GM19193 (cell line): ENCODE results near the gene ARNT2.

Experiments
- POLR2A ChIP-seq: IDR thresholded peaks from 4 replicates; pipeline ENCODE4 v1.6.1; 2011; ENCODE audit not compliant: insufficient read depth, insufficient read length; ENCODE audit errors: extremely low read depth

The ARNT2 gene

DNA sequence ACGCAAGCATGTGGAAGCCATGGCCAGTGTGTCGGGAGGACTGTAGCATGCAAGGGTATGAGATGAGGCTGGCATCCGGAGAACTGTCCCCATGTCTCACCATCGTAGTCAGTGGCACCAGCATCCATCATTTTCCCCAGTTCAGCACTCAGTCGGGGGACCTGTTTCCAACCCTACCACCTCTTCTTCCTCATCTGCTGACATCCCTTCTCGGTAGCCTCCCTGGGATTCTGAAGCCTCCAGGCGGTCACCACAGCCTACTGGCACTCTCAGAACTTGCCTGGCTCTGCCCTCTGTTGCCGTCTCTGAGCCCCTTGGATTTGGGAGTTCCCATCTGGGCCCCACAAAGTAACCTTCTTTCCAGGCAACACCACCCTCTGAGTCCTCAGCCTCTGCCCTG is 159.9 kb downstream of the ARNT2 start:
- no peak for TF ChIP-seq POLR2A

DNA sequence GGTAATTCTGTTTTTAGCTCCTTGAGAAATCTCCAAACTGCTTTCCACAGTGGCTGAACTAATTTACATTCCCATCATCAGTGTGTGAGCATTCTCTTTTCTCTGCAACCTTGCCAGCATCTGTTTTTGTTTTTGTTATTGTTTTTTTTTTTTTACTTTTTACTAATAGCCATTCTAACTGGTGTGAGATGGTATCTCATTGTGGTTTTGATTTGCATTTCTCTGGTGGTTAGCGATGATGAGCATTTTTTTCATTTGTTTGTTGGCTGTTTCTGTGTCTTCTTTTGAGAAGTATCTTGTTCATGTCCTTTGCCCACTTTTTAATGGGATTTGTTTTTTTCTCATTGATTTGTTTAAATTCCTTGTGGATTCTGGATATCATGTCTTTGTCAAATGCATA is 161.2 kb downstream of the ARNT2 start:
- no peak for TF ChIP-seq POLR2A

DNA sequence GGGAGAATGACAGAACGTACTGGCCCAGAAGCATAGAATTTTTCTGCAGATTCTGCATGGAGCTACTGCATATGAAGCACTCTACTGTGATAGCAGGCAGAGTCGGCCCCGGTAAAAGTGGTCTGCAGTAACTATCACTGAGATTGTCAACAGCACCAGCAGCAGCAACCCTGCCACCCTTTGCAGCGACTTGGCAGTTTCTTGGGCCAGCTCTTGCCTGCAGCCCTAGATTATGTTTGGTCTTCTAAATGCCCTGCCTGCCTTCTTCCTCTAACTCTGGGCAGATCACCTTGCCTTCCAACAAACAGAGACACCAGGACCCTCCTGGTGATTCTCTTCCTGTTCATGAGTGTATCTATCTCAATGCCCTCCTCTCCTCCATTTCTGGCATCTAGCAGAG is 161.8 kb downstream of the ARNT2 start:
- no peak for TF ChIP-seq POLR2A

DNA sequence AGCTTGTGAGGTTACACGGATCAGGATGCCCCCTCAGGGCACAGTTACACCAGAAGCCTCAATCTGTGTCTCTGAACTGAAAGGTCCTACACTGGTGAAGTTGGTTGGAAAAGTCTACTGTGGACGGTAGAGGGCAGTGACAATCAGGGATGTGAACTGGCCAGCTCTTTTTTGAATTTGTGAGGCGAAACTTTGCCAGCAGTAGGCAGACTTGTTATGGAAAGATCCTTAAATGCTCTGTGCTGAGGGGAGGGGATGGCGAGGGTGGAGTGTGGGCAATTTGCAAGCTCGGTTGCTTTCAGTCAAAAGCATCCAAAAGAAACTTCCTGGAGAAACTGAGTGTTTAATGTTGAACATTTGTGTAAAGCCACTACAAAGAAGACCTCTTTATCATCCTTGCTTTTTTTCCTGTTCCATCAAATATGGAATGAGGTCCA is 163.6 kb downstream of the ARNT2 start:
- no peak for TF ChIP-seq POLR2A

DNA sequence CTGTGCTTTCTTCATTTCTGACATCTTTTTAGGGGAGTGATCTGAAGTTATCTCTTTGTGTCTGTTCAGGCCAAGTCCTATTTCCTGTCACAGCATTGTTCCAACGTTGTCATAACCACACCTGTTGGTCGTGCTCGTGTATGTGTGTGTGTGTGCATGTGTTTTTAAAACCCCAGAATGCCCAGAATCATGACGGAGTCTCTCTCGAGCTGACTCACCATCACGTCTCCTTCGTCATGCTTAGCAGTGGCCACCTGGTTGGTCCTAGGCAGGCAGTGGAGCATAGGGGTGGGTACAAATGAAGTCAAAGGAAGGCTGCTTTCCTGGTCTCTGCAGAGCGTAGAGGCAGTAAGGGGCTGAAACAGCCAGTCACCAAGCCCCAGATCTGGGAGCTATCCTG is 164.1 kb downstream of the ARNT2 start:
- TF ChIP-seq POLR2A, result no peak

DNA sequence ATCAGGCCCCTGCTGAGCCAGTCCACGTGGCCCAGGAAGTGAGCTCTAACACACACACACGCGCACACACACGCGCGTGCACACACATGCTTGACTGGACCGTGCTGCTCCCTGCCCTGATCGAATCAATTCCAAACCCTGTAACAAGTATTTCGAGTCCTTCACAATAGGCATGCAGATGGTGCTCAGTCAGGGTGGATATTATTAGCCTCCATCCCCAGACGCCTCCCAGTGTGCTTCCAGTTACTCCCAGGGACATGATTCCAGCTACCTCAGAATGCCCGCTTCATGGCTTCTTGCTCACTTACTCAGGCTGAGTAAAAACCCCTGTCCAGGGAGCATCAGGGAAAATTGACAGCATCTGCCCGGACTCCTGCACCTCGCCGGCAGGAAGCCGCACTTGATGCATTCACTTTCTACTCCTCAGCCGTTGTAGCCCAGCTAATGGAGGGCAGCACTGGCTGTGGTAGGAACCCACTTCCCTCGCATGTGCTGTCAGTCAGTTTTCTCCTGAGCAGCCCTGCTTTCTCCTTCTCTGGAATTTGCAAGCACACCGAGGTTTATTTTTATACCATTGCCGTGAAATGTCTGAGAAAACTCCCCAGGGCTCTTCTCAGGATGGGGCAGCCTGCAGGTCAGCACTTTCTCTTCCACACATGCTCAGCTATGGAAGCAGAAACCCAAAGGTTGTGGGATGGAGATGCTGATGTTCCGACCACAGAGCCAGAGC is 164.9 kb downstream of the ARNT2 start:
- TF ChIP-seq POLR2A, result no peak

DNA sequence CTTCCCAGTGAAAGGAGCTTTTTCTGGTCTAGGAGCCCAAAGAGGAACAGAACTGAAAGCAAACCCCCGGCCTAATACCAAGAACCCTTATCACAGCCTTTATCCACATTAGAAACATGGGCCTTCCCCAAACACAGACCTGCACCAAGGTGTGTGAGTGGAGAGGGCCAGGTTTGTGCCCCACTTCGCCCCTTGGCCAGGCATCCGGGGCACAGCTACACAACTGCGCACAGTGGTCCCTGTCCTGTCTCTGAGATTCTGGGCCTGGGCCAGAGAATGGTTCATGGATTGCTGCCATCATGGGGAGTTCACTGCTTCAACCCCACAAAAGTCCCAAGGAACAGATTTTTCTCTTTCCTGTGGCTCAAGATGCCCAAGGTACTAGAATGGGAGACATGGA is 165.5 kb downstream of the ARNT2 start:
- TF ChIP-seq POLR2A, result no peak

DNA sequence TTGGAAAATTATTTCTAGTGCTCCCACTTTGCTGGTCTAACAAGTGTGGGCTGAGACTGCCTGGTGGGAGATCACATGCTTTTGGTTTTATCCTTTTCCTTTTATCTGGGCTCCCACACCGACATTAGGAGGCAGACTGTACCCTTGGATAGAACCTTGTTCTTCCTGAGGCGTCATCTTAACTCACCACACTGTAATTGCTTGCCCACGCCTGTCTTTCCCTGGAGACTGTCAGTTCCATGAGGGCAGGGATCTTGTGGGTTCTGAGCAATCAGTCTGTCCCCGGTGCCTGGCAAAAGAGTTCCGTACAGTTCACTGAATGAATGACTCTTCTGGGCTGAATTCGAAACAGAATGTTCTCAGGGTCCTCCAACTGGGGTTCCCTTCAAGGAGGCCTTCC is 166.4 kb downstream of the ARNT2 start:
- TF ChIP-seq POLR2A, result no peak

DNA sequence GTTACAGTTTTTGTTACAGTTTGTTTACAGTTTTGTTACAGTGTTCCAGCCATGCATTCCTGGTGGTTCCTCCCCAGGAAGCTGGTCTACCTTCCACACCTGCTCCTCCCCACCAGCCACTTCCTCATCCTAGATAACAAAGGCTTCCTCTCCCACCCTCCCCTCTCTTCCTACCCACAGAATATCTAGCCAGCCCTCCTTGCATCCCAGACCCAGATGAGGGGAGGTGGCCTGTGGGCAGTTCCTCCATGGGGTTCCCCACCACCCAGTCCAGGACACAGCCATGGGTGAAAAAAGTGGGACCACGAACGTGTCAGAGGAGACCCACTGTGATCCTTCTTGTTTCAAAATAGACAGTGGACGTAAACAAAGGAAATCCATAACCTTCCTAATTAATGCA is 168.2 kb downstream of the ARNT2 start:
- TF ChIP-seq POLR2A, result no peak

DNA sequence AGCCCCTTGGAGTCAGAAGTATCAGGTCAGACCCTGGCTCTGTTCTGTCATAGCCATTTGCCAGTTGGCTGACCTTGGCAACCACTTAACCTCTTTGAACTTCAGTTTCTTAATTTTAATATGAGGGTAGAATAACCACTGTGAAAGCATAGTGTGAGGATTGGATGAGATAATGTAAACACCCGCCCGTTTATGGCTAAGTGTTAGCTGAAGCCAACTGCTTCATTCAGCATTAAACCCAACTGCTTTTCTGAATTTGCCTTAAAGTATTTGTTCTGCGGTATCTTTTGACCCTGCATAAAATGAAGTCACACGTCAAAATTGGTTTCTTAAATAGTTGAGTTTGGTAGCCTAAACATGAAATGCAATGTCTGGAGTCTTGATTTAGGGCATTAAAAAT is 169.4 kb downstream of the ARNT2 start:
- no peak for TF ChIP-seq POLR2A

DNA sequence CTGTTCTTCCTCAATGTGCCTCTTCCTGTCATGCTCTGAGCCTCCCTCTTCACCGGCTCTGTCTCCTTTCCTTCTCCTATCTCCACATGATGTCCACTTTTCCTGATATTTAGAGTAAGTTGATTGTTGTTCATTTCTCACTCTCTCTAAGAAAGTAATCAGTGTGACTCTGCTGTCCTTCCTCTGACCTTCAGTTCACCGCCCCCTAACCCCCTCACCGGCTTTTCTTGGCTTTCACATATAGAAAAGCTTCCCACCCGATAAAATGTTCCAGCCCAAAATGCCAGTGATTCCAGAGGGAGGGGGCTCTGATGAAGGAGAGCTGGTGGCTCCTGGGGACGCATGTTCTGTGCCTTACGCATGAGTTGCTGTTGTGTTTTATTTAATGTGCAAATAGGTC is 170.4 kb downstream of the ARNT2 start:
- TF ChIP-seq POLR2A, result no peak

DNA sequence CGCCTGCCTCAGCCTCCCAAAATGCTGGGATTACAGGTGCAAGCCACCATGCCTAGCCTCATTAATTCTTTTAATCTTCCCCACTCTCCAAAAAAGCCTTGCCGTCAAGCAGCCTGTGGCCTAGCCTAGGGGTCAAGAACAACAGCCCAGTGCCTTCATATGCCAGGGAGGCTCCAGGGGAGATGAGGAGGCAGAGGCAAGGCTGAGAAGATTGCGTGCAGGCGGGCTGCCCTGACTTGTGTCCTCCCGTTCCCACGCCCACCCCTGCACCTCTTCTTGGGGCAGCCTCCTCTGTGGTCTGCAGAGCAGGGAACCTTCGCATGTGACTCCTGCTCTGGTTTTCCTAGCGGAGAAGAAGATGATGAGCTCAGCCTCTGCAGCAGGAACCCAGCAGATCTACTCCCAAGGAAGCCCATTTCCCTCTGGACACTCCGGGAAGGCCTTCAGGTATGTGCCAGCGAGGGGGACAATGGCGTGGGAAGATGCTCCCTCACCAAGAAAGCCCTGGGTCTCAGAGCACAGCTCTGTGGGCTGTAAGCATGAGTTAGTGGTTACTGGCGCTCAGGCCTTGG is 172.4 kb downstream of the ARNT2 start:
- no peak for TF ChIP-seq POLR2A

DNA sequence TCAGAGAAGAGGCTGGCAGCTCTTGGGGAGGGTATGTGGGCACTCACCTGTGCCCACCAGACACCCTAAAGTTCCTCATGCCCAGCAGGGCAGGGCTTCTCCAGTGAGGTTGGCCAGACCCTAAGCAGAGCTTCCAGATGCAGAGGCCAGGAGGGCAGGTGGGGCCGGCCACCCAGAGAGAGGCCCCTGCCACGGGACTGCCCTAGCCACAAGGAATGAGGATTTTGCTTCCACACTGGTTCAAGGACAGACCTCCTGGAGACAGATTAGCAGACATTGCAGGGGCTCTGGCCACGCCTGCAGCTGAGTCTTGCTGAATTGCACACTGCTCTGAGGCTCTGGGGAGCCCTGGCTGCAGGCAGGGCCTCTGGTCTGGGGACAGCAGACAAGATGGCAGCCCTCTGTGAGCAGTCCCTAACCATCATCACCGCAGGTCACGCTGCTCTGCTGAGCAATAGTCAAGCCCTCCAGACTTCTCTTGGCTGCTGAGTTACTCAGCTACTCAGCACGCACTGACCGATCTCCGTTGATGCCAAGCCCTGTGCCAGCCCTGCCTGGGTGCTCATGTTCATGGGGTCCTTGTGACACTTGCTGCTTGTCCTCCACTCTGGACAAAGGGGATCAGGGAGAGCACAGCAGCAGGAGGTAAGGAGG is 173.5 kb downstream of the ARNT2 start:
- no peak for TF ChIP-seq POLR2A

DNA sequence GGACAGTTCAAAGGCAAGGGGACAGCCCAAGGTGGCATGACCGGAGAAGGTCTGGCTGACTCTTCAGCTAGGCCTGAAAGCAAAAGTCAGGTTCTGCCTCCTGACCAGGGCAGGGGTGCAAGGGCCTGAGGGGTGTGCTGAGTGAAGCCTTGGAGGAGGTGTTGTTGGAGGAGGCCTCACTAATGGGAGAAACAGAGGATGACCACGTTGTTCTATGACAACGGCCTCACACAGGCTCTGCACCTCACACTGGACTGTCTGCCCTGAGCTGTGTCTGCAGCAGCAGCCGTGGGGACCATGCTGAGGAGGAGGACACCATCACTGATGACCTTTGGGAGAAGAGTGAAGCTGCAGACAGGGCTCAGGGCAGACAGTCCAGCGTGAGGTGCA is 174.0 kb downstream of the ARNT2 start:
- TF ChIP-seq POLR2A, result no peak

DNA sequence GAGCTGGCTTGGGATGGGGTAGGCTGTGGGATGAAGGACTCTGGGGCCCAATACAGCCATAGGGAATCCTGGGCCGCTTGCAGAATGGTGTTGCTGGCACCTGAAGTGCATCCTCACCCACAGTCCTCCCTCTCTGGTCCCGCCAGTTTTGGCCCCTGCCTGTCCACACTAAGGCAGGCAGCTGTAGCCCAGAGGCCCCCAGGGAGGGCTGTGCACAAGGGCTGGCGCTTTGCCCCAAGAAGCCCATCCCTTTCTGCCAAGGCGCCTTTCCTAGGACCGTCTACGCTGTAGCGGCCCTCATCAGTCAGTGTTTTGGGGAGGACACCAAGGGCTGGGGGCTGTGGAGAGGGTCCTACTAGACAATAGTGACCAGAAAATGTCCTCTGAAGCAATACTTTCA is 174.7 kb downstream of the ARNT2 start:
- TF ChIP-seq POLR2A, result no peak

DNA sequence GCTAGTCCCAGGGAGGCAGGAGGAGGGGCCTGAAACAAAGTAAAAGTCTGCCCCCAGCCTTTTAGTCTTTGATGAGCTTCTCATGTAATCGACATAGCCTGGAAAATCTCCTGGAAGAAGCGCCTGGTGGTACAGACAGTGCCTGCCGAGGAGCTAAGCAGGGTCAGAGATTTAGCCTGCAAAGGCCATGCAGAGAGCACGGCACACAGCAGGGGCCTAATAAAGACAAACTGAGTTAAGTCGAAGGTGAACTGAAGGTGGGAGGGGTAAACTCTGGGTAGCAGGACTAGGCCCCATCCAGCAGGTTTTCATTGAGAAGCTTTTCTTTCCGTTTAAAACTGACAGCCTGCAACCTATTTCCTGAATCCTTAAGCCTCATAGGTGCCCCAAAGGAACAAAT is 175.4 kb downstream of the ARNT2 start:
- no peak for TF ChIP-seq POLR2A
